ENCODE data around the gene TMC3. TPM values are rescaled to one million over a fixed set of nuclear protein-coding genes. Genes with fewer than 3 reads are reported as not detected.

Gene TMC3
- total and polyA plus RNA-seq, 10 of the 15 experiments (the other 5 are each of a cell fraction or from before 2014, with no cell fraction given): 0.03 to 0.04 (median 0.04) TPM; not detected in 7

DNA sequence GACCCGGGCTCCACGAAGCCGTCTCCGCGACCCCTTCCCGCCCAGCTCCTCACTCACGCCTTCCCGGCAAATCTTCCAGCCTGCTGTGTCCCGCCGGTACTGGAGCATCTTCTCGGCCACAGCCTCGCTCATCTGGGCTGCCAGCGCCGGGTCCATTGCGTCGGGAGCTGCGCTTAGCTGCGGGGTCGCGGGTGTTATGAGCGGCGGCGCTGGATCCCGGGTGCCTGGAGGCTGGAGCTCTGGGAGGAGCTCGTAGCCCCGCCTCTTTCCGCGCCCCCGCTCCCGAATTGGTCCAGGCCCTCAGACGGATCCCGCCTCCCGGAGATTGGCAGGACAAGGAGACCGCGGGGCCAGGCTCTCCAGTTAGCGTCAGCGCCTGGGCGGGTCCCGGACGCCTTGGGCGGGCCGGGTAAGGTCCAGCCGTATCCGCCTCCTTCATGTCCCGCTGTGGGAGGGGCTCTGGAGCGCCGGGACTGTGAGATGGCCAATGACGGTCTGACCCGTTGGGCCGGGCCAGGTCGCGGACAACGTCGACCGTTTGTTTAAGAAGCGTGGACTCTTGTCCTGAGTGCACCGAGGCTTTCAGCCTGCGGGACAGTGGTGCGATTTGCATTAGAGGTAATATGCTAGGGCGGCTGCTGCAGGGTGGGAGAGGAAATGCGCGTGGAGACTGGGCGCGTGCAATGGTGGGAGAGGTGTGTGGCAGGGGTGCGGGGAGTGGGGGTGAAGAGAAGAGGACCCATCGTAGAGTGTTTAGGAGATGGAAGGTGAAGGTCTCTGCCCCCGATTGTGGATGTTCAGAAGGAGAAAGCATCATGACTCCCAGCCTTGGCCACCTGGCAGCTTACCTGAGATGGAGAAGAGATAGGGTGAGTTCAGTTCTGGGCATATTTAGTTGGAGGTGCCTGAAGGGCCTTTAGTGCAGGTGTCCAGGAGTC is 49.8 kb downstream of the TMC3 start, which contains the start of gene STARD5 (continued):
- TF ChIP-seq EED (IDR thresholded peaks at IDR 0.05; ENCODE audit: low read depth) (0 out of 2 replicates have a peak, but pooled peaks have one; percentile 15), EZH2 (IDR thresholded peaks at IDR 0.05; ENCODE audit: borderline replicate concordance, control insufficient read depth, low read depth, low read length) (no peak), MEF2A (IDR thresholded peaks at IDR 0.05; ENCODE audit: insufficient read depth, low read depth, low read length) (no peak), NR2C1 (IDR thresholded peaks at IDR 0.05) (no peak), ESRRA (IDR thresholded peaks at IDR 0.05; ENCODE audit: low read length) (no peak), MLLT1 (IDR thresholded peaks at IDR 0.05) (no peak), CBX5 (IDR thresholded peaks at IDR 0.05; ENCODE audit: low read depth) (no peak), TCF7 (IDR thresholded peaks at IDR 0.05; ENCODE audit: borderline replicate concordance) (no peak), SUPT20H (IDR thresholded peaks at IDR 0.05; ENCODE audit: borderline replicate concordance, control insufficient read depth, low read depth, low read length) (no peak), BCL3 (IDR thresholded peaks at IDR 0.05; ENCODE audit: borderline replicate concordance, insufficient read depth, low read depth, low read length, poor library complexity, severe bottlenecking) (no peak), HDAC2 (IDR thresholded peaks at IDR 0.05) (no peak), CREB1 (IDR thresholded peaks at IDR 0.05; ENCODE audit: low read depth) (peak; percentile 79), CBX3 (IDR thresholded peaks at IDR 0.05; ENCODE audit: borderline replicate concordance, low read depth) (no peak), ZSCAN29 (IDR thresholded peaks at IDR 0.05) (no peak), NKRF (conservative IDR thresholded peaks at IDR 0.05) (peak; percentile 48; the same call in 1 of the 2 replicates)
- TF ChIP-seq, protein P1, sequence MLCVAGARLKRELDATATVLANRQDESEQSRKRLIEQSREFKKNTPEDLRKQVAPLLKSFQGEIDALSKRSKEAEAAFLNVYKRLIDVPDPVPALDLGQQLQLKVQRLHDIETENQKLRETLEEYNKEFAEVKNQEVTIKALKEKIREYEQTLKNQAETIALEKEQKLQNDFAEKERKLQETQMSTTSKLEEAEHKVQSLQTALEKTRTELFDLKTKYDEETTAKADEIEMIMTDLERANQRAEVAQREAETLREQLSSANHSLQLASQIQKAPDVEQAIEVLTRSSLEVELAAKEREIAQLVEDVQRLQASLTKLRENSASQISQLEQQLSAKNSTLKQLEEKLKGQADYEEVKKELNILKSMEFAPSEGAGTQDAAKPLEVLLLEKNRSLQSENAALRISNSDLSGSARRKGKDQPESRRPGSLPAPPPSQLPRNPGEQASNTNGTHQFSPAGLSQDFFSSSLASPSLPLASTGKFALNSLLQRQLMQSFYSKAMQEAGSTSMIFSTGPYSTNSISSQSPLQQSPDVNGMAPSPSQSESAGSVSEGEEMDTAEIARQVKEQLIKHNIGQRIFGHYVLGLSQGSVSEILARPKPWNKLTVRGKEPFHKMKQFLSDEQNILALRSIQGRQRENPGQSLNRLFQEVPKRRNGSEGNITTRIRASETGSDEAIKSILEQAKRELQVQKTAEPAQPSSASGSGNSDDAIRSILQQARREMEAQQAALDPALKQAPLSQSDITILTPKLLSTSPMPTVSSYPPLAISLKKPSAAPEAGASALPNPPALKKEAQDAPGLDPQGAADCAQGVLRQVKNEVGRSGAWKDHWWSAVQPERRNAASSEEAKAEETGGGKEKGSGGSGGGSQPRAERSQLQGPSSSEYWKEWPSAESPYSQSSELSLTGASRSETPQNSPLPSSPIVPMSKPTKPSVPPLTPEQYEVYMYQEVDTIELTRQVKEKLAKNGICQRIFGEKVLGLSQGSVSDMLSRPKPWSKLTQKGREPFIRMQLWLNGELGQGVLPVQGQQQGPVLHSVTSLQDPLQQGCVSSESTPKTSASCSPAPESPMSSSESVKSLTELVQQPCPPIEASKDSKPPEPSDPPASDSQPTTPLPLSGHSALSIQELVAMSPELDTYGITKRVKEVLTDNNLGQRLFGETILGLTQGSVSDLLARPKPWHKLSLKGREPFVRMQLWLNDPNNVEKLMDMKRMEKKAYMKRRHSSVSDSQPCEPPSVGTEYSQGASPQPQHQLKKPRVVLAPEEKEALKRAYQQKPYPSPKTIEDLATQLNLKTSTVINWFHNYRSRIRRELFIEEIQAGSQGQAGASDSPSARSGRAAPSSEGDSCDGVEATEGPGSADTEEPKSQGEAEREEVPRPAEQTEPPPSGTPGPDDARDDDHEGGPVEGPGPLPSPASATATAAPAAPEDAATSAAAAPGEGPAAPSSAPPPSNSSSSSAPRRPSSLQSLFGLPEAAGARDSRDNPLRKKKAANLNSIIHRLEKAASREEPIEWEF (IDR thresholded peaks at IDR 0.05; ENCODE audit: insufficient replicate concordance, low read depth, low read length): no peak
